HepG2 (cell line): ENCODE measurements around the gene DSTYK. TPM values are rescaled to one million over a fixed set of nuclear protein-coding genes. Genes with fewer than 3 reads are reported as not detected.

Source experiments
- ATAC-seq: fragments of 200-7000 bp; cut with Tn5 transposase; 3 replicates; pipeline ENCODE4 v1.9.1; 2020; ENCODE audit warnings: mild to moderate bottlenecking, moderate library complexity
- BruUV-seq: library from RNA; stranded (reverse); fragments of 400-500 nt; replicated peaks from 2 replicates; lab custom pipeline; 2021; lab: Mats Ljungman, UMichigan
- CTCF ChIA-PET: fragments of 300-600 bp; formaldehyde crosslinking; extraction: SDS; loops from one replicate; lab custom pipeline; 2021; ENCODE audit warnings: low total read pairs, inconsistent platforms, low intra/inter-chr PET ratio; lab: Yijun Ruan, JAX
- POLR2A ChIA-PET: fragments of 350-600 bp; sonication (Branson Sonifier 250); formaldehyde crosslinking; loops from one replicate; lab custom pipeline; 2020; ENCODE audit warnings: antibody characterized with exemption, inconsistent platforms; lab: Yijun Ruan, JAX
- DNase-seq: peaks from one replicate; pipeline ENCODE4 v3.0.0-alpha.2; 2015; ENCODE audit warnings: low spot score
- FAIRE-seq: peaks from 3 replicates; lab custom pipeline; 2011; peaks lifted over from hg19 to GRCh38; lab: Jason Lieb, UNC
- H2AFZ ChIP-seq: one replicate; pipeline ENCODE4 v1.6.1; 2011; ENCODE audit warnings: low read length, inconsistent platforms
- H3K27ac ChIP-seq: fragments of 300-600 bp; 3 replicates; pipeline ENCODE4 v1.8.0; 2011; ENCODE audit warnings: mixed run types, mild to moderate bottlenecking, mixed read lengths, low read length, inconsistent platforms; ENCODE audit not compliant: insufficient read depth; ENCODE audit errors: extremely low read length
- H3K27me3 ChIP-seq, 2 experiments: fragments of 200-600 bp in 1 of 2; 2 replicates in 1 of 2; 3 replicates in 1 of 2; pipeline versions ENCODE4 v1.6.0 to v1.8.0; 2011; ENCODE audit warnings: low read length in 2 of 2, mild to moderate bottlenecking in 2 of 2, moderate library complexity in 2 of 2, inconsistent platforms in 1 of 2; ENCODE audit not compliant: insufficient read depth in 2 of 2, control insufficient read depth in 1 of 2
- H3K36me3 ChIP-seq, 2 experiments: fragments of 200-600 bp in 1 of 2; replicated peaks in 1 of 2; 2 replicates in 1 of 2; 3 replicates in 1 of 2; pipeline versions ENCODE4 v1.5.1 to v1.8.0; 2011; ENCODE audit warnings: low read length in 2 of 2, inconsistent platforms in 1 of 2; ENCODE audit not compliant: insufficient read depth in 2 of 2, control insufficient read depth in 1 of 2
- H3K4me1 ChIP-seq: 2 replicates; pipeline ENCODE4 v1.5.1; 2012; ENCODE audit warnings: low read length, inconsistent platforms; ENCODE audit not compliant: insufficient read depth
- H3K4me2 ChIP-seq: 2 replicates; pipeline ENCODE4 v1.6.0; 2011; ENCODE audit warnings: low read depth, low read length, inconsistent platforms
- H3K4me3 ChIP-seq, 3 experiments: fragments of 200-600 bp in 1 of 3; sonication (generic), shearing (Covaris generic) in 1 of 3; replicated peaks in 1 of 3; 2 replicates each; pipeline ENCODE4 v1.5.1; 2011 to 2016; ENCODE audit warnings: low read length in 3 of 3, inconsistent platforms in 2 of 3, low read depth in 2 of 3, mild to moderate bottlenecking in 2 of 3, control low read depth in 1 of 3, mixed read lengths in 1 of 3; ENCODE audit not compliant: insufficient read depth in 1 of 3
- H3K79me2 ChIP-seq: one replicate; pipeline ENCODE4 v1.6.1; 2011; ENCODE audit warnings: low read length, inconsistent platforms; ENCODE audit not compliant: insufficient read depth
- H3K9ac ChIP-seq: 2 replicates; pipeline ENCODE4 v1.6.0; 2011; ENCODE audit warnings: mild to moderate bottlenecking, low read depth, low read length, inconsistent platforms; ENCODE audit not compliant: insufficient read depth
- H3K9me3 ChIP-seq: 2 replicates; pipeline ENCODE4 v1.5.1; 2012; ENCODE audit warnings: mild to moderate bottlenecking, low read length
- H4K20me1 ChIP-seq: 2 replicates; pipeline ENCODE4 v1.6.0; 2011; ENCODE audit warnings: inconsistent platforms, mild to moderate bottlenecking, low read length, moderate library complexity; ENCODE audit not compliant: insufficient read depth
- HMG20B ChIP-seq: conservative IDR thresholded peaks from 2 replicates; pipeline ENCODE4 v1.6.1; 2016; ENCODE audit warnings: missing genetic modification reagents, missing compliant biosample characterization
- NFATC3 ChIP-seq: sonication (generic); formaldehyde crosslinking; IDR thresholded peaks from 2 replicates; pipeline ENCODE4 v1.5.1; 2020; ENCODE audit warnings: mild to moderate bottlenecking, missing genetic modification reagents
- ZNF770 ChIP-seq: sonication (generic); formaldehyde crosslinking; IDR thresholded peaks from 2 replicates; pipeline ENCODE4 v1.5.0; 2020; ENCODE audit warnings: mild to moderate bottlenecking, missing genetic modification reagents
- WGBS: methylation state at CpG from one replicate; pipeline ENCODE4 v1.1.6; 2017; ENCODE audit warnings: low lambda C conversion rate; 5-methylcytosine and 5-hydroxymethylcytosine counted together
- in situ Hi-C: cut with HindIII; loops from 2 replicates; pipeline ENCODE4 v1.10.0; 2017; ENCODE audit warnings: low pct_unique_long_range_greater_than_20kb; ENCODE audit not compliant: extremely low pct_ligation_motif_present
- intact Hi-C: fragments of 100-400 bp; cut with micrococcal nuclease; formaldehyde crosslinking; loops from one replicate; pipeline ENCODE4 v1.10.0; 2022; ENCODE audit not compliant: unreplicated experiment
- polyA plus RNA-seq, 8 experiments: library from polyadenylated mRNA; depleted of rRNA in 3 of 8; stranded (reverse) in 7 of 8; unstranded in 1 of 8; fragments of >200 nt; fragmentation: Illumina TruSeq in 4 of 8; extraction: Trizol in 4 of 8; gene quantifications; 2 replicates each; pipeline versions ENCODE4 v1.2.1 to v1.2.3, GENCODE V29; 2011 to 2016; ENCODE audit warnings: low read depth in 4 of 8, missing spikeins in 1 of 8, mixed read lengths in 1 of 8; ENCODE audit not compliant: insufficient read depth in 1 of 8
- total RNA-seq, 5 experiments: library from RNA; depleted of rRNA; stranded (reverse); fragments of >200 nt; fragmentation: Illumina TruSeq; extraction: Trizol; gene quantifications; 2 replicates each; pipeline ENCODE4 v1.2.3, GENCODE V29; 2016; ENCODE audit warnings: low read depth in 1 of 5

DSTYK gene
- total and polyA plus RNA-seq, 2 of the 13 experiments (the other 11 are each of a cell fraction or from before 2014, with no cell fraction given) = 2.6 to 4.8 TPM

GRCh38 chr1:205199931-205200299 lies 11.6 kb downstream of the DSTYK start:
- CTCF ChIA-PET = no interaction called here
- POLR2A ChIA-PET = interaction anchor here (0.6 kb wide), 1 partner anchor 171 kb away, joined by 3 read pairs; no protein-coding TSS in a partner anchor
- FAIRE-seq = no peak

More at GRCh38 chr1:205199931-205200299, 11.6 kb downstream of the DSTYK start:
- H3K9ac ChIP-seq = no peak overlapping the region
- TF ChIP-seq ZNF770 (CRISPR knock-in tag) (no peak), HMG20B (CRISPR knock-in tag) (no peak), NFATC3 (CRISPR knock-in tag) (no peak)
- no peak overlapping the region for H2AFZ ChIP-seq
- H3K79me2 ChIP-seq = peaks cover 4% of the 10 kb centered on the region
- no peaks in the 10 kb centered on the region for H4K20me1 ChIP-seq
- no peak overlapping the region for H3K27ac ChIP-seq
- in situ Hi-C loops (no loop called here), intact Hi-C loops (no loop called here)
- 93% methylated on average over 7 of the region's 7 CpGs for WGBS
- H3K4me3 ChIP-seq = no peak overlapping the region
- no peaks in the 10 kb centered on the region for H3K9me3 ChIP-seq
- BruUV-seq = no TSS peak
- no peaks in the 10 kb centered on the region for H3K36me3 ChIP-seq
- no peaks in the 10 kb centered on the region for H3K4me1 ChIP-seq
- H3K27me3 ChIP-seq = no peaks in the 10 kb centered on the region
- ATAC-seq (no peak), DNase-seq (no peak)
- no peak overlapping the region for H3K4me2 ChIP-seq
